NCI-H2107 treated with DMSO at 0.1 percent for 48 hours (cell line): ENCODE results near the gene CABLES1.
"Not testable (repeated sequence)": the region's sequence is repeated elsewhere in the genome, so short reads cannot be mapped to it uniquely, and the experiment has no call there.

Source experiments
- DNase-seq: peaks from one replicate; lab custom pipeline; 2025; ENCODE audit not compliant: unreplicated experiment; lab: John Stamatoyannopoulos, UW

The CABLES1 gene

GRCh38 chr18:23283916-23284430 lies 148.7 kb downstream of the CABLES1 start:
- no peak for DNase-seq

GRCh38 chr18:23284629-23285028 lies 149.3 kb downstream of the CABLES1 start:
- no peak for DNase-seq

GRCh38 chr18:23285581-23285980 lies 150.3 kb downstream of the CABLES1 start:
- not testable (repeated sequence) for DNase-seq

- DNase-seq, result no peak
Measured at GRCh38 chr18:23291456-23292205, 156.3 kb downstream of the CABLES1 start.

GRCh38 chr18:23300231-23300805 lies 165.0 kb downstream of the CABLES1 start:
- no peak for DNase-seq

- DNase-seq, result peak; percentile 47
Measured at GRCh38 chr18:23301972-23302371, 166.7 kb downstream of the CABLES1 start.

GRCh38 chr18:23302511-23302850 lies 167.2 kb downstream of the CABLES1 start:
- no peak for DNase-seq

- no peak for DNase-seq
Measured at GRCh38 chr18:23302851-23303527, 167.7 kb downstream of the CABLES1 start.

- no peak for DNase-seq
Measured at GRCh38 chr18:23306822-23307221, 171.5 kb downstream of the CABLES1 start.

- DNase-seq, result no peak
Measured at GRCh38 chr18:23307567-23308295, 172.4 kb downstream of the CABLES1 start.
